Measurements from ENCODE around the gene CHD8. TPM values are rescaled to one million over a fixed set of nuclear protein-coding genes. Genes with fewer than 3 reads are reported as not detected.

CHD8 gene
- total and polyA plus RNA-seq, 2 of the 13 experiments (the other 11 are each of a cell fraction or from before 2014, with no cell fraction given): 35.1 to 79.6 TPM

DNA sequence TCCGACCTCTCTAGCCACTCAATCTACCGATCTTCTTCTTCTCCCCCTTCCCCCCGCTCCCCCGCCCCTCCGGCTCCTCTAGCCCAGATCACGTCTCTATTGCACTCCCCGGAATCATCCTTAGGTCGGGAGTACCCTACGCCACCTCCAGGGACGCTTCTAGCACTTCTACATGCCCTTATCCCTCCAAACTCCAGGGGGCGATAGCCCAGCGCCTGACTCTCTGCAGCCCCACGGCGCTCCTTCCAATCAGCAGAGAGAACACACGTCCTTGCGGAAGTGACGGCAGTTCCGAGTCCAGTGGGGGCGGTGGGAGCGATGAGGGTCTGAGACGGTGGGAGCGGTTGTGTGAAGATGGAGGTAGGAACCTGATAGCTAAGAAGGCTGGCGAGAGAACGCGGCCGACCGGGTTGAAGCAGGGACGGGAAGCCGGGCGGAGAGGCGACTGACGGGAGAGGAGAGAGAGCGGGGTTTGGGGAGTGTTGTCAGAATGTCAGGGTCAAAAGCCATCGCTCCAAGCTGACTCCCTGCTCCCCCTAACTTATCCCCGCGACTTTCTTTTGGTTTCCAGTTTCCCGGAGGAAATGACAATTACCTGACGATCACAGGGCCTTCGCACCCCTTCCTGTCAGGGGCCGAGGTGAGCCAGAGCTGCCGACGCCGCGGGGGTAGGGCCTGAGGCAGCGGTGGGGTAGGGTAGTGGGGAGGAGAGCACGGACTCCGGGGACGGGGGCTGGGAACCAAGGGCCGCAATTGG lies 21.2 kb upstream of the CHD8 start, which contains the start of the genes RAB2B and TOX4 (continued):
- TF ChIP-seq, protein P1, sequence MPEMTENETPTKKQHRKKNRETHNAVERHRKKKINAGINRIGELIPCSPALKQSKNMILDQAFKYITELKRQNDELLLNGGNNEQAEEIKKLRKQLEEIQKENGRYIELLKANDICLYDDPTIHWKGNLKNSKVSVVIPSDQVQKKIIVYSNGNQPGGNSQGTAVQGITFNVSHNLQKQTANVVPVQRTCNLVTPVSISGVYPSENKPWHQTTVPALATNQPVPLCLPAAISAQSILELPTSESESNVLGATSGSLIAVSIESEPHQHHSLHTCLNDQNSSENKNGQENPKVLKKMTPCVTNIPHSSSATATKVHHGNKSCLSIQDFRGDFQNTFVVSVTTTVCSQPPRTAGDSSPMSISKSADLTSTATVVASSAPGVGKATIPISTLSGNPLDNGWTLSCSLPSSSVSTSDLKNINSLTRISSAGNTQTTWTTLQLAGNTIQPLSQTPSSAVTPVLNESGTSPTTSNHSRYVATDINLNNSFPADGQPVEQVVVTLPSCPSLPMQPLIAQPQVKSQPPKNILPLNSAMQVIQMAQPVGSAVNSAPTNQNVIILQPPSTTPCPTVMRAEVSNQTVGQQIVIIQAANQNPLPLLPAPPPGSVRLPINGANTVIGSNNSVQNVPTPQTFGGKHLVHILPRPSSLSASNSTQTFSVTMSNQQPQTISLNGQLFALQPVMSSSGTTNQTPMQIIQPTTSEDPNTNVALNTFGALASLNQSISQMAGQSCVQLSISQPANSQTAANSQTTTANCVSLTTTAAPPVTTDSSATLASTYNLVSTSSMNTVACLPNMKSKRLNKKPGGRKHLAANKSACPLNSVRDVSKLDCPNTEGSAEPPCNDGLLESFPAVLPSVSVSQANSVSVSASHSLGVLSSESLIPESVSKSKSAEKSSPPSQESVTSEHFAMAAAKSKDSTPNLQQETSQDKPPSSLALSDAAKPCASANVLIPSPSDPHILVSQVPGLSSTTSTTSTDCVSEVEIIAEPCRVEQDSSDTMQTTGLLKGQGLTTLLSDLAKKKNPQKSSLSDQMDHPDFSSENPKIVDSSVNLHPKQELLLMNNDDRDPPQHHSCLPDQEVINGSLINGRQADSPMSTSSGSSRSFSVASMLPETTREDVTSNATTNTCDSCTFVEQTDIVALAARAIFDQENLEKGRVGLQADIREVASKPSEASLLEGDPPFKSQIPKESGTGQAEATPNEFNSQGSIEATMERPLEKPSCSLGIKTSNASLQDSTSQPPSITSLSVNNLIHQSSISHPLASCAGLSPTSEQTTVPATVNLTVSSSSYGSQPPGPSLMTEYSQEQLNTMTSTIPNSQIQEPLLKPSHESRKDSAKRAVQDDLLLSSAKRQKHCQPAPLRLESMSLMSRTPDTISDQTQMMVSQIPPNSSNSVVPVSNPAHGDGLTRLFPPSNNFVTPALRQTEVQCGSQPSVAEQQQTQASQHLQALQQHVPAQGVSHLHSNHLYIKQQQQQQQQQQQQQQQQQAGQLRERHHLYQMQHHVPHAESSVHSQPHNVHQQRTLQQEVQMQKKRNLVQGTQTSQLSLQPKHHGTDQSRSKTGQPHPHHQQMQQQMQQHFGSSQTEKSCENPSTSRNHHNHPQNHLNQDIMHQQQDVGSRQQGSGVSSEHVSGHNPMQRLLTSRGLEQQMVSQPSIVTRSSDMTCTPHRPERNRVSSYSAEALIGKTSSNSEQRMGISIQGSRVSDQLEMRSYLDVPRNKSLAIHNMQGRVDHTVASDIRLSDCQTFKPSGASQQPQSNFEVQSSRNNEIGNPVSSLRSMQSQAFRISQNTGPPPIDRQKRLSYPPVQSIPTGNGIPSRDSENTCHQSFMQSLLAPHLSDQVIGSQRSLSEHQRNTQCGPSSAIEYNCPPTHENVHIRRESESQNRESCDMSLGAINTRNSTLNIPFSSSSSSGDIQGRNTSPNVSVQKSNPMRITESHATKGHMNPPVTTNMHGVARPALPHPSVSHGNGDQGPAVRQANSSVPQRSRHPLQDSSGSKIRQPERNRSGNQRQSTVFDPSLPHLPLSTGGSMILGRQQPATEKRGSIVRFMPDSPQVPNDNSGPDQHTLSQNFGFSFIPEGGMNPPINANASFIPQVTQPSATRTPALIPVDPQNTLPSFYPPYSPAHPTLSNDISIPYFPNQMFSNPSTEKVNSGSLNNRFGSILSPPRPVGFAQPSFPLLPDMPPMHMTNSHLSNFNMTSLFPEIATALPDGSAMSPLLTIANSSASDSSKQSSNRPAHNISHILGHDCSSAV (CRISPR knock-in tag; IDR thresholded peaks at IDR 0.05; ENCODE audit: borderline replicate concordance): no peak
- TF ChIP-seq IRF2 (CRISPR knock-in tag; IDR thresholded peaks at IDR 0.05) (peak; percentile 97), GABPA (IDR thresholded peaks at IDR 0.05; ENCODE audit: low read depth, low read length) (peak; percentile 87), GABPA (CRISPR knock-in tag; IDR thresholded peaks at IDR 0.05; ENCODE audit: low read depth) (peak; percentile 97), NPAS2 (CRISPR knock-in tag; IDR thresholded peaks at IDR 0.05; ENCODE audit: borderline replicate concordance) (no peak), SAP130 (CRISPR knock-in tag; IDR thresholded peaks at IDR 0.05; ENCODE audit: low read depth) (peak; percentile 98), ZNF670 (CRISPR knock-in tag; IDR thresholded peaks at IDR 0.05; ENCODE audit: borderline replicate concordance) (peak; percentile 81), BCL6 (CRISPR knock-in tag; IDR thresholded peaks at IDR 0.05) (peak; percentile 70), ZNF564 (CRISPR knock-in tag; IDR thresholded peaks at IDR 0.05) (peak; percentile 81), ZNF569 (CRISPR knock-in tag; IDR thresholded peaks at IDR 0.05; ENCODE audit: borderline replicate concordance) (no peak; the same call in 1 of the 2 replicates), AKAP8 (CRISPR knock-in tag; IDR thresholded peaks at IDR 0.05) (no peak; the same call in none of the 2 replicates), ATF7-NPFF (CRISPR knock-in tag; IDR thresholded peaks at IDR 0.05; ENCODE audit: low read depth) (peak; percentile 78), YEATS2 (CRISPR knock-in tag; IDR thresholded peaks at IDR 0.05; ENCODE audit: borderline replicate concordance) (peak; percentile 98)
- TF ChIP-seq, protein P2, sequence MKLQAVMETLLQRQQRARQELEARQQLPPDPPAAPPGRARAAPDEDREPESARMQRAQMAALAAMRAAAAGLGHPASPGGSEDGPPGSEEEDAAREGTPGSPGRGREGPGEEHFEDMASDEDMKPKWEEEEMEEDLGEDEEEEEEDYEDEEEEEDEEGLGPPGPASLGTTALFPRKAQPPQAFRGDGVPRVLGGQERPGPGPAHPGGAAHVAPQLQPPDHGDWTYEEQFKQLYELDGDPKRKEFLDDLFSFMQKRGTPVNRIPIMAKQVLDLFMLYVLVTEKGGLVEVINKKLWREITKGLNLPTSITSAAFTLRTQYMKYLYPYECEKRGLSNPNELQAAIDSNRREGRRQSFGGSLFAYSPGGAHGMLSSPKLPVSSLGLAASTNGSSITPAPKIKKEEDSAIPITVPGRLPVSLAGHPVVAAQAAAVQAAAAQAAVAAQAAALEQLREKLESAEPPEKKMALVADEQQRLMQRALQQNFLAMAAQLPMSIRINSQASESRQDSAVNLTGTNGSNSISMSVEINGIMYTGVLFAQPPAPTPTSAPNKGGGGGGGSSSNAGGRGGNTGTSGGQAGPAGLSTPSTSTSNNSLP (IDR thresholded peaks at IDR 0.05; ENCODE audit: low read depth, low read length): peak; percentile 87
- TF ChIP-seq, protein P3, sequence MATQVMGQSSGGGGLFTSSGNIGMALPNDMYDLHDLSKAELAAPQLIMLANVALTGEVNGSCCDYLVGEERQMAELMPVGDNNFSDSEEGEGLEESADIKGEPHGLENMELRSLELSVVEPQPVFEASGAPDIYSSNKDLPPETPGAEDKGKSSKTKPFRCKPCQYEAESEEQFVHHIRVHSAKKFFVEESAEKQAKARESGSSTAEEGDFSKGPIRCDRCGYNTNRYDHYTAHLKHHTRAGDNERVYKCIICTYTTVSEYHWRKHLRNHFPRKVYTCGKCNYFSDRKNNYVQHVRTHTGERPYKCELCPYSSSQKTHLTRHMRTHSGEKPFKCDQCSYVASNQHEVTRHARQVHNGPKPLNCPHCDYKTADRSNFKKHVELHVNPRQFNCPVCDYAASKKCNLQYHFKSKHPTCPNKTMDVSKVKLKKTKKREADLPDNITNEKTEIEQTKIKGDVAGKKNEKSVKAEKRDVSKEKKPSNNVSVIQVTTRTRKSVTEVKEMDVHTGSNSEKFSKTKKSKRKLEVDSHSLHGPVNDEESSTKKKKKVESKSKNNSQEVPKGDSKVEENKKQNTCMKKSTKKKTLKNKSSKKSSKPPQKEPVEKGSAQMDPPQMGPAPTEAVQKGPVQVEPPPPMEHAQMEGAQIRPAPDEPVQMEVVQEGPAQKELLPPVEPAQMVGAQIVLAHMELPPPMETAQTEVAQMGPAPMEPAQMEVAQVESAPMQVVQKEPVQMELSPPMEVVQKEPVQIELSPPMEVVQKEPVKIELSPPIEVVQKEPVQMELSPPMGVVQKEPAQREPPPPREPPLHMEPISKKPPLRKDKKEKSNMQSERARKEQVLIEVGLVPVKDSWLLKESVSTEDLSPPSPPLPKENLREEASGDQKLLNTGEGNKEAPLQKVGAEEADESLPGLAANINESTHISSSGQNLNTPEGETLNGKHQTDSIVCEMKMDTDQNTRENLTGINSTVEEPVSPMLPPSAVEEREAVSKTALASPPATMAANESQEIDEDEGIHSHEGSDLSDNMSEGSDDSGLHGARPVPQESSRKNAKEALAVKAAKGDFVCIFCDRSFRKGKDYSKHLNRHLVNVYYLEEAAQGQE (IDR thresholded peaks at IDR 0.05; ENCODE audit: borderline replicate concordance in 1 of 2, low read depth in 1 of 2, low read length in 2 of 2): 0 out of 4 replicates have a peak, but pooled peaks of 1 of the 2 experiments have one; percentile 29
